HepG2 (cell line): ENCODE data around the gene C14orf180. TPM values are rescaled to one million over a fixed set of nuclear protein-coding genes. Genes with fewer than 3 reads are reported as not detected.

Experiments
- ATAC-seq: fragments of 200-7000 bp; cut with Tn5 transposase; 3 replicates; pipeline ENCODE4 v1.9.1; 2020; ENCODE audit warnings: mild to moderate bottlenecking, moderate library complexity
- BruUV-seq: library from RNA; stranded (reverse); fragments of 400-500 nt; replicated peaks from 2 replicates; lab custom pipeline; 2021; lab: Mats Ljungman, UMichigan
- CTCF ChIA-PET: fragments of 300-600 bp; formaldehyde crosslinking; extraction: SDS; loops from one replicate; lab custom pipeline; 2021; ENCODE audit warnings: low total read pairs, inconsistent platforms, low intra/inter-chr PET ratio; lab: Yijun Ruan, JAX
- POLR2A ChIA-PET: fragments of 350-600 bp; sonication (Branson Sonifier 250); formaldehyde crosslinking; loops from one replicate; lab custom pipeline; 2020; ENCODE audit warnings: antibody characterized with exemption, inconsistent platforms; lab: Yijun Ruan, JAX
- DNase-seq: peaks from one replicate; pipeline ENCODE4 v3.0.0-alpha.2; 2015; ENCODE audit warnings: low spot score
- FAIRE-seq: peaks from 3 replicates; lab custom pipeline; 2011; peaks lifted over from hg19 to GRCh38; lab: Jason Lieb, UNC
- H2AFZ ChIP-seq: one replicate; pipeline ENCODE4 v1.6.1; 2011; ENCODE audit warnings: low read length, inconsistent platforms
- H3K27ac ChIP-seq: fragments of 300-600 bp; 3 replicates; pipeline ENCODE4 v1.8.0; 2011; ENCODE audit warnings: mixed run types, mild to moderate bottlenecking, mixed read lengths, low read length, inconsistent platforms; ENCODE audit not compliant: insufficient read depth; ENCODE audit errors: extremely low read length
- H3K27me3 ChIP-seq, 2 experiments: fragments of 200-600 bp in 1 of 2; 2 replicates in 1 of 2; 3 replicates in 1 of 2; pipeline versions ENCODE4 v1.6.0 to v1.8.0; 2011; ENCODE audit warnings: low read length in 2 of 2, mild to moderate bottlenecking in 2 of 2, moderate library complexity in 2 of 2, inconsistent platforms in 1 of 2; ENCODE audit not compliant: insufficient read depth in 2 of 2, control insufficient read depth in 1 of 2
- H3K36me3 ChIP-seq, 2 experiments: fragments of 200-600 bp in 1 of 2; replicated peaks in 1 of 2; 2 replicates in 1 of 2; 3 replicates in 1 of 2; pipeline versions ENCODE4 v1.5.1 to v1.8.0; 2011; ENCODE audit warnings: low read length in 2 of 2, inconsistent platforms in 1 of 2; ENCODE audit not compliant: insufficient read depth in 2 of 2, control insufficient read depth in 1 of 2
- H3K4me1 ChIP-seq: 2 replicates; pipeline ENCODE4 v1.5.1; 2012; ENCODE audit warnings: low read length, inconsistent platforms; ENCODE audit not compliant: insufficient read depth
- H3K4me2 ChIP-seq: 2 replicates; pipeline ENCODE4 v1.6.0; 2011; ENCODE audit warnings: low read depth, low read length, inconsistent platforms
- H3K4me3 ChIP-seq, 3 experiments: fragments of 200-600 bp in 1 of 3; sonication (generic), shearing (Covaris generic) in 1 of 3; replicated peaks in 1 of 3; 2 replicates each; pipeline ENCODE4 v1.5.1; 2011 to 2016; ENCODE audit warnings: low read length in 3 of 3, inconsistent platforms in 2 of 3, low read depth in 2 of 3, mild to moderate bottlenecking in 2 of 3, control low read depth in 1 of 3, mixed read lengths in 1 of 3; ENCODE audit not compliant: insufficient read depth in 1 of 3
- H3K79me2 ChIP-seq: one replicate; pipeline ENCODE4 v1.6.1; 2011; ENCODE audit warnings: low read length, inconsistent platforms; ENCODE audit not compliant: insufficient read depth
- H3K9ac ChIP-seq: 2 replicates; pipeline ENCODE4 v1.6.0; 2011; ENCODE audit warnings: mild to moderate bottlenecking, low read depth, low read length, inconsistent platforms; ENCODE audit not compliant: insufficient read depth
- H3K9me3 ChIP-seq: 2 replicates; pipeline ENCODE4 v1.5.1; 2012; ENCODE audit warnings: mild to moderate bottlenecking, low read length
- H4K20me1 ChIP-seq: 2 replicates; pipeline ENCODE4 v1.6.0; 2011; ENCODE audit warnings: inconsistent platforms, mild to moderate bottlenecking, low read length, moderate library complexity; ENCODE audit not compliant: insufficient read depth
- HOXA7 ChIP-seq: sonication (generic); formaldehyde crosslinking; IDR thresholded peaks from 2 replicates; pipeline ENCODE4 v1.8.1; 2022; ENCODE audit warnings: mild to moderate bottlenecking, missing genetic modification reagents, moderate library complexity
- MNT ChIP-seq: fragments of 450-650 bp; IDR thresholded peaks from 2 replicates; pipeline ENCODE4 v1.6.1; 2016
- SIX1 ChIP-seq: sonication (generic); formaldehyde crosslinking; IDR thresholded peaks from 2 replicates; pipeline ENCODE4 v1.4.0; 2020; ENCODE audit warnings: missing genetic modification reagents, borderline replicate concordance
- ZBTB4 ChIP-seq: sonication (generic); formaldehyde crosslinking; IDR thresholded peaks from 2 replicates; pipeline ENCODE4 v1.4.0; 2020; ENCODE audit warnings: missing genetic modification reagents, mild to moderate bottlenecking, borderline replicate concordance
- ZNF232 ChIP-seq: sonication (generic); formaldehyde crosslinking; IDR thresholded peaks from 2 replicates; pipeline ENCODE4 v1.4.0; 2020; ENCODE audit warnings: missing genetic modification reagents, borderline replicate concordance
- WGBS: methylation state at CpG from one replicate; pipeline ENCODE4 v1.1.6; 2017; ENCODE audit warnings: low lambda C conversion rate; 5-methylcytosine and 5-hydroxymethylcytosine counted together
- in situ Hi-C: cut with HindIII; loops from 2 replicates; pipeline ENCODE4 v1.10.0; 2017; ENCODE audit warnings: low pct_unique_long_range_greater_than_20kb; ENCODE audit not compliant: extremely low pct_ligation_motif_present
- intact Hi-C: fragments of 100-400 bp; cut with micrococcal nuclease; formaldehyde crosslinking; loops from one replicate; pipeline ENCODE4 v1.10.0; 2022; ENCODE audit not compliant: unreplicated experiment
- polyA plus RNA-seq, 8 experiments: library from polyadenylated mRNA; depleted of rRNA in 3 of 8; stranded (reverse) in 7 of 8; unstranded in 1 of 8; fragments of >200 nt; fragmentation: Illumina TruSeq in 4 of 8; extraction: Trizol in 4 of 8; gene quantifications; 2 replicates each; pipeline versions ENCODE4 v1.2.1 to v1.2.3, GENCODE V29; 2011 to 2016; ENCODE audit warnings: low read depth in 4 of 8, missing spikeins in 1 of 8, mixed read lengths in 1 of 8; ENCODE audit not compliant: insufficient read depth in 1 of 8
- total RNA-seq, 5 experiments: library from RNA; depleted of rRNA; stranded (reverse); fragments of >200 nt; fragmentation: Illumina TruSeq; extraction: Trizol; gene quantifications; 2 replicates each; pipeline ENCODE4 v1.2.3, GENCODE V29; 2016; ENCODE audit warnings: low read depth in 1 of 5

Gene C14orf180
- total and polyA plus RNA-seq, 2 of the 13 experiments (the other 11 are each of a cell fraction or from before 2014, with no cell fraction given) = not detected

GRCh38 chr14:104562606-104563005, 17.0 kb upstream of the C14orf180 start:
- Histone ChIP-seq H3K4me2 (no peak overlapping the region), H4K20me1 (no peaks in the 10 kb centered on the region), H3K79me2 (no peaks in the 10 kb centered on the region), H3K4me1 (no peaks in the 10 kb centered on the region), H3K9me3 (no peaks in the 10 kb centered on the region), H3K27ac (no peak overlapping the region), H3K36me3 (no peaks in the 10 kb centered on the region), H2AFZ (no peak overlapping the region), H3K9ac (no peak overlapping the region), H3K27me3 (peaks cover 21 to 84% of the 10 kb centered on the region in 2 experiments), H3K4me3 (no peak overlapping the region)
- ATAC-seq (no peak), FAIRE-seq (no peak), DNase-seq (no peak)
- intact Hi-C loops = no loop called here
- in situ Hi-C loops = loop anchor here (5.0 kb wide), 1 partner anchor 425 kb away; the partner anchor contains the start of gene KIF26A
- no TSS peak for BruUV-seq
- WGBS = 0% methylated on average over 2 of the region's 5 CpGs
- TF ChIP-seq HOXA7 (CRISPR knock-in tag) (no peak), ZNF232 (no peak), MNT (peak; percentile 26; the same call in 1 of the 2 replicates), SIX1 (CRISPR knock-in tag) (no peak), ZBTB4 (CRISPR knock-in tag) (no peak)
- ChIA-PET CTCF (interaction anchor here (0.9 to 1.1 kb wide), 2 partner anchors 425 to 484 kb away, joined by 3 to 4 read pairs; no protein-coding TSS in a partner anchor), POLR2A (no interaction called here)
